HUES48 (cell line): ENCODE data around the gene MAGI1.

Source experiments
- H3K27ac ChIP-seq: one replicate; pipeline ENCODE4 v1.7.0; 2013; ENCODE audit warnings: low read depth, low read length, inconsistent platforms
- H3K27me3 ChIP-seq: 2 replicates; pipeline ENCODE4 v1.6.1; 2013; ENCODE audit warnings: mild to moderate bottlenecking, low read length; ENCODE audit not compliant: control insufficient read depth, insufficient read depth
- H3K36me3 ChIP-seq: 2 replicates; pipeline ENCODE4 v1.6.1; 2013; ENCODE audit warnings: low read length; ENCODE audit not compliant: control insufficient read depth, insufficient read depth
- H3K4me1 ChIP-seq: 2 replicates; pipeline ENCODE4 v1.6.1; 2013; ENCODE audit warnings: mild to moderate bottlenecking, low read length; ENCODE audit not compliant: control insufficient read depth, insufficient read depth
- H3K4me3 ChIP-seq: 2 replicates; pipeline ENCODE4 v1.5.1; 2013; ENCODE audit warnings: mild to moderate bottlenecking, low read depth, low read length
- H3K9ac ChIP-seq: 2 replicates; pipeline ENCODE4 v1.6.1; 2013; ENCODE audit warnings: mild to moderate bottlenecking, low read depth, low read length, moderate library complexity
- H3K9me3 ChIP-seq: 2 replicates; pipeline ENCODE4 v1.6.1; 2013; ENCODE audit warnings: low read length; ENCODE audit not compliant: control insufficient read depth, insufficient read depth

The MAGI1 gene

GRCh38 chr3:65368866-65369265 is 669.9 kb downstream of the MAGI1 start:
- H3K27me3 ChIP-seq: no peaks in the 10 kb centered on the region
- H3K36me3 ChIP-seq: peaks cover 6% of the 10 kb centered on the region
- H3K4me3 ChIP-seq: no peak overlapping the region
- no peak overlapping the region for H3K27ac ChIP-seq
- no peaks in the 10 kb centered on the region for H3K9me3 ChIP-seq
- H3K4me1 ChIP-seq: no peaks in the 10 kb centered on the region
- no peak overlapping the region for H3K9ac ChIP-seq

GRCh38 chr3:65362688-65363087 is 676.0 kb downstream of the MAGI1 start:
- Histone ChIP-seq H3K27me3 (no peaks in the 10 kb centered on the region), H3K4me1 (no peaks in the 10 kb centered on the region), H3K36me3 (peaks cover 53% of the 10 kb centered on the region), H3K27ac (no peak overlapping the region), H3K9me3 (no peaks in the 10 kb centered on the region), H3K9ac (no peak overlapping the region), H3K4me3 (no peak overlapping the region)

GRCh38 chr3:65361448-65361847 is 677.3 kb downstream of the MAGI1 start:
- Histone ChIP-seq H3K9ac (no peak overlapping the region), H3K27me3 (no peaks in the 10 kb centered on the region), H3K9me3 (no peaks in the 10 kb centered on the region), H3K4me3 (no peak overlapping the region), H3K4me1 (no peaks in the 10 kb centered on the region), H3K36me3 (peaks cover 53% of the 10 kb centered on the region), H3K27ac (no peak overlapping the region)

GRCh38 chr3:65356331-65357248 is 682.1 kb downstream of the MAGI1 start:
- Histone ChIP-seq H3K9ac (no peak overlapping the region), H3K27ac (no peak overlapping the region), H3K4me1 (0 out of 2 replicates have a peak, but pooled peaks cover 3% of the 10 kb centered on the region), H3K4me3 (no peak overlapping the region; the same call in 1 of the 2 replicates), H3K9me3 (no peaks in the 10 kb centered on the region), H3K27me3 (no peaks in the 10 kb centered on the region), H3K36me3 (peaks cover 31% of the 10 kb centered on the region)

GRCh38 chr3:65354880-65355279 is 683.8 kb downstream of the MAGI1 start:
- no peaks in the 10 kb centered on the region for H3K27me3 ChIP-seq
- 0 out of 2 replicates have a peak, but pooled peaks cover 3% of the 10 kb centered on the region for H3K4me1 ChIP-seq
- no peaks in the 10 kb centered on the region for H3K9me3 ChIP-seq
- peaks cover 14% of the 10 kb centered on the region for H3K36me3 ChIP-seq
- H3K9ac ChIP-seq: no peak overlapping the region
- H3K27ac ChIP-seq: no peak overlapping the region
- no peak overlapping the region for H3K4me3 ChIP-seq

- Histone ChIP-seq H3K27me3 (no peaks in the 10 kb centered on the region), H3K9me3 (no peaks in the 10 kb centered on the region), H3K36me3 (peaks cover 6% of the 10 kb centered on the region; the same call in 1 of the 2 replicates), H3K4me1 (peaks cover 3% of the 10 kb centered on the region; the same call in 1 of the 2 replicates), H3K4me3 (no peak overlapping the region), H3K27ac (no peak overlapping the region), H3K9ac (no peak overlapping the region)
These were observed 685.8 kb downstream of the MAGI1 start for GRCh38 chr3:65352951-65353350.

GRCh38 chr3:65351753-65352152 is 687.0 kb downstream of the MAGI1 start:
- no peak overlapping the region for H3K9ac ChIP-seq
- H3K4me1 ChIP-seq: peaks cover 3% of the 10 kb centered on the region; the same call in 1 of the 2 replicates
- no peaks in the 10 kb centered on the region for H3K27me3 ChIP-seq
- H3K36me3 ChIP-seq: peaks cover 6% of the 10 kb centered on the region; the same call in 1 of the 2 replicates
- no peak overlapping the region for H3K27ac ChIP-seq
- H3K4me3 ChIP-seq: no peak overlapping the region
- no peaks in the 10 kb centered on the region for H3K9me3 ChIP-seq

- Histone ChIP-seq H3K27ac (no peak overlapping the region), H3K9me3 (no peaks in the 10 kb centered on the region), H3K27me3 (no peaks in the 10 kb centered on the region), H3K9ac (no peak overlapping the region), H3K4me1 (peaks cover 3% of the 10 kb centered on the region; the same call in 1 of the 2 replicates), H3K4me3 (no peak overlapping the region), H3K36me3 (peaks cover 2% of the 10 kb centered on the region; the same call in 1 of the 2 replicates)
These were observed 687.8 kb downstream of the MAGI1 start for GRCh38 chr3:65350801-65351476.

- Histone ChIP-seq H3K27me3 (no peaks in the 10 kb centered on the region), H3K4me1 (peaks cover 22% of the 10 kb centered on the region)
These were observed 690.2 kb downstream of the MAGI1 start for GRCh38 chr3:65348398-65348995.

GRCh38 chr3:65347166-65347565 is 691.6 kb downstream of the MAGI1 start:
- H3K4me3 ChIP-seq: no peak overlapping the region
- H3K27me3 ChIP-seq: no peaks in the 10 kb centered on the region
- no peaks in the 10 kb centered on the region for H3K36me3 ChIP-seq
- no peak overlapping the region for H3K9ac ChIP-seq
- no peak overlapping the region for H3K27ac ChIP-seq
- H3K4me1 ChIP-seq: peaks cover 32% of the 10 kb centered on the region
- no peaks in the 10 kb centered on the region for H3K9me3 ChIP-seq

More at GRCh38 chr3:65348398-65348995, 690.2 kb downstream of the MAGI1 start:
- H3K4me3 ChIP-seq: no peak overlapping the region
- H3K36me3 ChIP-seq: no peaks in the 10 kb centered on the region
- no peaks in the 10 kb centered on the region for H3K9me3 ChIP-seq
- H3K27ac ChIP-seq: no peak overlapping the region
- H3K9ac ChIP-seq: no peak overlapping the region
